ENCODE measurements around the gene STRN4. TPM values are rescaled to one million over a fixed set of nuclear protein-coding genes. Genes with fewer than 3 reads are reported as not detected.
A peak's percentile ranks its signal among the peaks of the same experiment; 100 is the strongest.
"Not testable (repeated sequence)": the region's sequence is repeated elsewhere in the genome, so short reads cannot be mapped to it uniquely, and the experiment has no call there.

The STRN4 gene
- total RNA-seq, 4 donors from 2014 or later, result 60.1 to 86.4 (median 69.7) TPM

GRCh38 chr19:46714444-46715106, 31.7 kb downstream of the STRN4 start:
- no peak for DNase-seq
- intact Hi-C loops (cut with DNase I), result no loop called here
- no peaks in the 10 kb centered on the region for H3K27me3 ChIP-seq
- TF ChIP-seq CTCF (IDR thresholded peaks at IDR 0.05) (no peak), POLR2A (IDR thresholded peaks at IDR 0.05) (peak in 1 of 4 donors; percentile 28)
- H3K4me3 ChIP-seq, result peak overlapping the region; percentile 68 to 95 (median 85)
- H3K36me3 ChIP-seq, result peaks cover under 1 to 33% (median 4%) of the 10 kb centered on the region in 3 donors
- WGBS, 2 donors, result 3 to 5% methylated on average over 6 to 8 of the region's 12 CpGs
- H3K27ac ChIP-seq, result peak overlapping the region; percentile 92 to 99 (median 96)
- H3K9me3 ChIP-seq, result no peaks in the 10 kb centered on the region
- H3K4me1 ChIP-seq, result peaks cover 30 to 64% (median 31%) of the 10 kb centered on the region in 3 donors

DNA sequence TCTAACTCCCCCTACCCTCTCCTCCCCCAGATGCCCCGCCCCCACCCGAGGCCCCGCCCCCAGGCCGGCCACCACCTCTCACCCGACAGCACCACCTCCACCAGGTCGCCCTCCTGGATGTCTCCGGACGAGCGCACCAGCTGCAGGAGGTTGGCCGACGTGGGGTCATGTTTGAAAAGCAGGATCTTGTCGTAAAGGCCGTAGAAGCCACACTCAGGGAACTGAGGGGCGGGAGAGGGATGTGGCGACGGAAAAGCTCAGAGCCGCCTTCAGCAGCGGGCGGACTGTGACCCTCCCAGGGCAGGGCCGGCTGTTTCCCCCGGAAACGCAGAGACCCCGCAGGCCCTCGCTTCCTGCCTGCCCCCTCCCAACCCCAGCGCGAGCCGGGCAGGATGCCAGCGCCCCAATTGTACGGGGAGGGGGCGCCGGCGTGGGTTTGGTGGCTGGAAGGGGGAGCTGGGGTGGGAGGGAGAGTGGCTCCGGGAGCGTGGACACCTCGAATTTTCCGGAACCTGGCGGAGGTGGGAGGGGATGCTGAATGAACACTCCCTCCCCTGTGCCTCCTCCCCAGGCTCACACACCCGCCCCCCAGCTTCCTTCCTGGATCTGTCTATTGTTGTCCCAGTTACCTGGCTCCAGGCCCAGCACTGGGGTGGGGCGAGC, 32.3 kb downstream of the STRN4 start:
- intact Hi-C loops (cut with DNase I), result no loop called here
- whole genome bisulfite sequencing, 2 donors, result 0% methylated on average over 1 to 16 of the region's 39 CpGs
- peaks cover 30 to 57% (median 31%) of the 10 kb centered on the region in 3 donors for H3K4me1 ChIP-seq
- TF ChIP-seq POLR2A (IDR thresholded peaks at IDR 0.05) (no peak), CTCF (IDR thresholded peaks at IDR 0.05) (no peak)
- peaks cover 4 to 35% (median 6%) of the 10 kb centered on the region in 3 donors for H3K36me3 ChIP-seq
- H3K9me3 ChIP-seq, result no peaks in the 10 kb centered on the region
- H3K4me3 ChIP-seq, result peak overlapping the region; percentile 68 to 95 (median 85)
- peak; percentile 56 for DNase-seq
- H3K27me3 ChIP-seq, result no peaks in the 10 kb centered on the region
- H3K27ac ChIP-seq, result peak overlapping the region; percentile 92 to 99 (median 96)

DNA sequence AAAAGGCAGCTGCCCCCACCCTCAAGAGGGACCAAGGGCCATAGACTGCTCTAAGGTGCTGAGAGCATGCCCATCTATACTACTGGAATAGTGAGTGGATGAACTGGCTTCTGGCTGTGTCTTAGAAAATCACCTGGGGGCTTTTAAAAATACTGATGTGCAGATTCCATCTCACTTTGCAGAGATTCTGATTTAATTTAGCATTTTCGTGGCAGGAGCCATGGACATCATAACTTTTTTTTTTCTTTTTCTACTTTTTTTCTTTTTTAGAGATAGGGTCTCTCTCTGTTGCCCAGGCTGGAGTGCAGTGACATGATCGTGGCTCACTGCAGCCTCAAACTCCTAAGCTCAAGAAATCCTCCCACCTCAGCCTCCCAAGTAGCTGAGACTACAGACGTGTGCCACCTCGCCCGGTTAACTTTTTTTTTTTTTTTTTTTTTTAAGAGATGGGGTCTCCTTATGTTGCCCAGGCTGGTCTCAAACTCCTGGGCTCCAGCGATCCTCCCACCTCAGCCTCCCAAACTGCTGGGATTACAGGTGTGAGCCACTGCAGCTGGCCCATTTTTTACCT, 33.4 kb downstream of the STRN4 start:
- Histone ChIP-seq H3K4me1 (peaks cover 21 to 46% (median 24%) of the 10 kb centered on the region in 3 donors), H3K36me3 (peaks cover 4 to 43% (median 10%) of the 10 kb centered on the region in 3 donors), H3K27ac (peak overlapping the region in 1 of 4 donors; percentile 96)
- intact Hi-C loops (cut with DNase I); DNase-seq; H3K9me3 ChIP-seq; H3K27me3 ChIP-seq; H3K4me3 ChIP-seq: not testable (repeated sequence)
- WGBS, 2 donors, result 78 to 80% methylated on average over 6 of the region's 6 CpGs

DNA sequence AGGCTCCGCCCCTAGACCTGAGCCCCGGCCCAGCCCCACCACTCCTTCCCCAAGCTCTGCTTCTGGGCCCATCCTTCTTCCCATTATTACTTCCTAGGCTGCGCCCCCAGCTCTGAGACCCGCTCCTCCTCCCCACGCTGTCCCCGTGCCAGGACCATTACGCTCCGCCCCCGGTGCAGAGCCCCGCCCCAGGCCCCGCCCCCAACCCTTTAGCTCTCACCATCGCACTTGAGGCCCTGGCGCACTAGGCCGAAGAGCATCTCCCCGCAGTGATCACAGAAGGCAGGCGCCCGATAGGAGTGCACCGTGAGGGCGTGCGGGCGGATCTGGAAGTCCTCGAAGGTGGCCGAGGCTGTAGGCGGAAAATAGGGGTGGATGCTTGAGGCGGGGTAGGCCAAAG, 35.6 kb downstream of the STRN4 start:
- Histone ChIP-seq H3K4me1 (peaks cover 13 to 34% (median 14%) of the 10 kb centered on the region in 3 donors), H3K27ac (no peak overlapping the region), H3K36me3 (peaks cover 4 to 64% (median 14%) of the 10 kb centered on the region in 3 donors), H3K4me3 (no peak overlapping the region), H3K27me3 (no peaks in the 10 kb centered on the region), H3K9me3 (no peaks in the 10 kb centered on the region)
- no peak for TF ChIP-seq POLR2A (IDR thresholded peaks at IDR 0.05)
- TF ChIP-seq CTCF (IDR thresholded peaks at IDR 0.05), result no peak
- intact Hi-C loops (cut with DNase I), result no loop called here
- WGBS, 2 donors, result 79 to 88% methylated on average over 8 of the region's 25 CpGs
- no peak for DNase-seq

- Histone ChIP-seq H3K36me3 (peaks cover 24 to 100% (median 54%) of the 10 kb centered on the region in 3 donors), H3K9me3 (no peaks in the 10 kb centered on the region), H3K4me1 (peaks cover 0 to 11% (median 0%) of the 10 kb centered on the region in 3 donors), H3K27me3 (no peaks in the 10 kb centered on the region), H3K27ac (no peak overlapping the region), H3K4me3 (no peak overlapping the region)
- DNase-seq, result no peak
- TF ChIP-seq POLR2A (IDR thresholded peaks at IDR 0.05) (no peak), CTCF (IDR thresholded peaks at IDR 0.05) (peak; percentile 80 to 97 (median 92))
- 46 to 75% methylated on average over 7 to 11 of the region's 21 CpGs for whole genome bisulfite sequencing, 2 donors
- intact Hi-C loops (cut with DNase I), result no loop called here
Observed at GRCh38 chr19:46704379-46705076, 41.7 kb downstream of the STRN4 start.

Data from esophagus squamous epithelium (tissue), 5 donors.